Tibial nerve (tissue), 3 donors: ENCODE measurements around the gene NKD1.

Experiments used
- POLR2A ChIP-seq, 2 donors: fragments of 450-650 bp; IDR thresholded peaks; one replicate each; pipeline ENCODE4 v1.6.1; 2017; ENCODE audit warnings: antibody characterized with exemption in 2 of 2, mild to moderate bottlenecking in 2 of 2, moderate library complexity in 2 of 2
- TF ChIP-seq, protein P1 (sequence below), 5 experiments: fragments of 200-600 bp in 3 of 5; fragments of 450-650 bp in 2 of 5; sonication (generic) in 3 of 5; IDR thresholded peaks; one replicate each; pipeline ENCODE4 v1.5.1; 2016 to 2019; ENCODE audit warnings: antibody characterized with exemption in 5 of 5, mild to moderate bottlenecking in 3 of 5, moderate library complexity in 2 of 5

DNA sequence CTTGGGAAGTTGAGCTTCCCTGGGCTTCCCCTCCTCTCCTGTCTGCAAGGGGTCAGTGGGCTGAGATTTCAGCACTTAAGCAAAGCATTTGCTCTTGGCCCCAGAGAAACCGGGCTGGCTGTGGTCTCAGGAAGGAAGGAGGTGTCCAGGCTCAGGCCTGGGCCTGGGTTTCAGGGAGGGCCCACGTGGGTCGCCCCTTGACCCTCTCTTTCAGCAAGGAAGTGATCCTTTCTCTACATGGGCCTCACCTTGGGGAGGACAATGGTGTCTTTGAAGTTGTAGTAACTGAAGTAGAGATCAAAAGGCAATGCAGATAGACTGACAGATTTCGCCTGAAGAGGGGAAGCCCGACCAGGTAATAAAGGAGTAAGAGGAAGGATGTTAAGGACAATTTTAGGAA is 147.9 kb downstream of the NKD1 start:
- TF ChIP-seq, protein P1, sequence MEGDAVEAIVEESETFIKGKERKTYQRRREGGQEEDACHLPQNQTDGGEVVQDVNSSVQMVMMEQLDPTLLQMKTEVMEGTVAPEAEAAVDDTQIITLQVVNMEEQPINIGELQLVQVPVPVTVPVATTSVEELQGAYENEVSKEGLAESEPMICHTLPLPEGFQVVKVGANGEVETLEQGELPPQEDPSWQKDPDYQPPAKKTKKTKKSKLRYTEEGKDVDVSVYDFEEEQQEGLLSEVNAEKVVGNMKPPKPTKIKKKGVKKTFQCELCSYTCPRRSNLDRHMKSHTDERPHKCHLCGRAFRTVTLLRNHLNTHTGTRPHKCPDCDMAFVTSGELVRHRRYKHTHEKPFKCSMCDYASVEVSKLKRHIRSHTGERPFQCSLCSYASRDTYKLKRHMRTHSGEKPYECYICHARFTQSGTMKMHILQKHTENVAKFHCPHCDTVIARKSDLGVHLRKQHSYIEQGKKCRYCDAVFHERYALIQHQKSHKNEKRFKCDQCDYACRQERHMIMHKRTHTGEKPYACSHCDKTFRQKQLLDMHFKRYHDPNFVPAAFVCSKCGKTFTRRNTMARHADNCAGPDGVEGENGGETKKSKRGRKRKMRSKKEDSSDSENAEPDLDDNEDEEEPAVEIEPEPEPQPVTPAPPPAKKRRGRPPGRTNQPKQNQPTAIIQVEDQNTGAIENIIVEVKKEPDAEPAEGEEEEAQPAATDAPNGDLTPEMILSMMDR (IDR thresholded peaks at IDR 0.05): no peak
- no peak for TF ChIP-seq POLR2A (IDR thresholded peaks at IDR 0.05)
